HepG2 (cell line): ENCODE measurements around the gene NFE2L3. TPM values are rescaled to one million over a fixed set of nuclear protein-coding genes. Genes with fewer than 3 reads are reported as not detected.

Source experiments
- AGO2 ChIP-seq: fragments of 200-400 bp; formaldehyde crosslinking; optimal IDR thresholded peaks from 2 replicates; pipeline ENCODE3; 2017; ENCODE audit warnings: mild to moderate bottlenecking, low read depth, low read length, moderate library complexity
- ATF2 ChIP-seq: sonication (generic); formaldehyde crosslinking; IDR thresholded peaks from 2 replicates; pipeline ENCODE4 v1.4.0; 2020; ENCODE audit warnings: missing genetic modification reagents
- GABPB1 ChIP-seq: IDR thresholded peaks from 2 replicates; pipeline ENCODE4 v1.6.1; 2016; ENCODE audit warnings: mild to moderate bottlenecking, missing genetic modification reagents, moderate library complexity, missing compliant biosample characterization
- HES4 ChIP-seq: sonication (generic); formaldehyde crosslinking; IDR thresholded peaks from 2 replicates; pipeline ENCODE4 v1.9.0; 2021; ENCODE audit warnings: mild to moderate bottlenecking, missing genetic modification reagents, borderline replicate concordance
- KDM2A ChIP-seq: sonication (generic); formaldehyde crosslinking; IDR thresholded peaks from 2 replicates; pipeline ENCODE4 v1.4.0; 2020; ENCODE audit warnings: low read depth, missing genetic modification reagents, borderline replicate concordance
- MYC ChIP-seq: sonication (generic); formaldehyde crosslinking; IDR thresholded peaks from 2 replicates; pipeline ENCODE4 v1.9.0; 2021; ENCODE audit warnings: missing genetic modification reagents, borderline replicate concordance
- PHB2 ChIP-seq: fragments of 450-650 bp; IDR thresholded peaks from 2 replicates; pipeline ENCODE4 v1.6.1; 2018; ENCODE audit not compliant: partially characterized antibody
- RBFOX2 ChIP-seq: fragments of 200-400 bp; formaldehyde crosslinking; IDR thresholded peaks from 2 replicates; pipeline ENCODE4 v1.6.1; 2017; ENCODE audit warnings: low read depth, mild to moderate bottlenecking, low read length
- SAP130 ChIP-seq: IDR thresholded peaks from 2 replicates; pipeline ENCODE4 v1.6.1; 2016; ENCODE audit warnings: low read depth
- TOPORS ChIP-seq: sonication (generic); formaldehyde crosslinking; IDR thresholded peaks from 2 replicates; pipeline ENCODE4 v1.8.0; 2023; ENCODE audit warnings: mild to moderate bottlenecking, missing genetic modification reagents
- YY1 ChIP-seq: IDR thresholded peaks from 2 replicates; pipeline ENCODE4 v1.6.1; 2011; ENCODE audit warnings: low read length, low read depth, moderate library complexity, mild to moderate bottlenecking; ENCODE audit not compliant: insufficient read depth, insufficient replicate concordance
- ZNF281 ChIP-seq: sonication (generic); formaldehyde crosslinking; IDR thresholded peaks from 2 replicates; pipeline ENCODE4 v1.4.0; 2020; ENCODE audit warnings: missing genetic modification reagents, borderline replicate concordance
- ZNF562 ChIP-seq: sonication (generic); formaldehyde crosslinking; IDR thresholded peaks from 2 replicates; pipeline ENCODE4 v1.8.0; 2022; ENCODE audit warnings: missing genetic modification reagents, borderline replicate concordance
- ZNF670 ChIP-seq: sonication (generic); formaldehyde crosslinking; IDR thresholded peaks from 2 replicates; pipeline ENCODE4 v1.8.0; 2022; ENCODE audit warnings: mild to moderate bottlenecking, missing genetic modification reagents, borderline replicate concordance
- ZNF709 ChIP-seq: sonication (generic); formaldehyde crosslinking; IDR thresholded peaks from 2 replicates; pipeline ENCODE4 v1.5.0; 2020; ENCODE audit warnings: mild to moderate bottlenecking, missing genetic modification reagents
- ZNF773 ChIP-seq: sonication (generic); formaldehyde crosslinking; IDR thresholded peaks from 2 replicates; pipeline ENCODE4 v1.4.0; 2020; ENCODE audit warnings: missing genetic modification reagents, borderline replicate concordance
- ZNF878 ChIP-seq: sonication (generic); formaldehyde crosslinking; IDR thresholded peaks from 2 replicates; pipeline ENCODE4 v1.8.1; 2023; ENCODE audit warnings: mild to moderate bottlenecking, missing genetic modification reagents, moderate library complexity
- polyA plus RNA-seq, 8 experiments: library from polyadenylated mRNA; depleted of rRNA in 3 of 8; stranded (reverse) in 7 of 8; unstranded in 1 of 8; fragments of >200 nt; fragmentation: Illumina TruSeq in 4 of 8; extraction: Trizol in 4 of 8; gene quantifications; 2 replicates each; pipeline versions ENCODE4 v1.2.1 to v1.2.3, GENCODE V29; 2011 to 2016; ENCODE audit warnings: low read depth in 4 of 8, missing spikeins in 1 of 8, mixed read lengths in 1 of 8; ENCODE audit not compliant: insufficient read depth in 1 of 8
- total RNA-seq, 5 experiments: library from RNA; depleted of rRNA; stranded (reverse); fragments of >200 nt; fragmentation: Illumina TruSeq; extraction: Trizol; gene quantifications; 2 replicates each; pipeline ENCODE4 v1.2.3, GENCODE V29; 2016; ENCODE audit warnings: low read depth in 1 of 5
- TF ChIP-seq, protein P1 (sequence below): sonication (generic); formaldehyde crosslinking; IDR thresholded peaks from 2 replicates; pipeline ENCODE4 v1.5.1; 2020; ENCODE audit warnings: mild to moderate bottlenecking, missing genetic modification reagents, moderate library complexity

NFE2L3 gene
- total and polyA plus RNA-seq, 2 of the 13 experiments (the other 11 are each of a cell fraction or from before 2014, with no cell fraction given) = 11.4 to 19.4 TPM

DNA sequence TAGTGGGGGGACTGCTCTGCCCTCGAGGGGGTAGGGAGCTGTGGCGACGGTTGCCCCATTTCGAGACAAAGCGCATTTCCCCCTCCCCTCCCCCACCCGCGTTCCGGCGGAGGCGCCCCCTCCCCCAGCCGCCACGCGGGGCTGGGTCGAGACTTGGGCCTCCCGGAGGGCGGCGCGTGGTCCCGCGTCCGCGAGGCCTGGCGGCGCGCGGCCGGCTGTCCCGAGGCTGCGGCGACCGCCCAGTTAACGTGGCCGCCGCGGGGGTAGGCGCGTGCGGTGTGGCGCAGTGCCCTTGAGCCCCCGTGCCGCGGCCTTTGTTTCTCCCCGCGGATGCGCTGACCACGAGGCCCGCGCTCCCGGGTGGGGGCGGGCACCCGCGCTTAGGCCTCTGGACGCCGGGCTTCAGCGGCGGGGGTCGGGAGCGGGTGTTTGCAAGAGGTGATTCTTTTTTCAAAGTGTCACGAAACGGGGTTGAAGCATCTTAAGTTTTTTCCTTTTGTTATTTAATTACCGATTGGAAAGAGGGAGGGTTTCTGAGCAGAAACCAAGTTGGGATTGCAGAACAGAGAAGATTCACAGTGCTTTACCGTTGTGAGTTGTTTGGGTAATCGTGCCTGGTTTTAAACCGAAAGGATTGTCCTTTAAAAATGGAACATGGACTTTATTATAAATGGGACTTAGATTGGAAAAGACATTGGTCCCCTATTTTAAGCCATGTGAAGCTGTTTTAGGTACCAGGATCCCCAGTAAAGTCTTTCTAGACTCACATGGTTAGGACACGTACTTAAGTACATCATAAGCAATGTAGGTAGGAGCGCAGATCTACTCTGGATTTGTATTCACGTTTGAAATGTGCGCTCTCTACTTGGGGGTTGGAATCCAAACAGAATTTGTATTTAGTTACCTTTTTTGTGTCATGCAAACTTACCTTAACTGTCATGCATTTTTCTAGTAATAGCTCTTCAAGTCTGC is 50.3 kb downstream of the NFE2L3 start (continued):
- TF ChIP-seq MYC (CRISPR knock-in tag) (peak; percentile 56), ZNF670 (CRISPR knock-in tag) (peak; percentile 45; the same call in 1 of the 2 replicates), SAP130 (peak; percentile 30; the same call in 1 of the 2 replicates), ZNF773 (0 out of 2 replicates have a peak, but pooled peaks have one; percentile 32), ZNF878 (no peak), GABPB1 (CRISPR knock-in tag) (peak; percentile 3; the same call in 1 of the 2 replicates), ZNF709 (peak; percentile 0; the same call in 1 of the 2 replicates), ATF2 (CRISPR knock-in tag) (no peak), ZNF281 (CRISPR knock-in tag) (peak; percentile 78), ZNF562 (CRISPR knock-in tag) (no peak), KDM2A (no peak), AGO2 (peak; percentile 83), YY1 (peak; percentile 11), PHB2 (no peak), TOPORS (0 out of 2 replicates have a peak, but pooled peaks have one; percentile 20), RBFOX2 (peak; percentile 73), HES4 (peak; percentile 61; the same call in 1 of the 2 replicates)
- TF ChIP-seq, protein P1, sequence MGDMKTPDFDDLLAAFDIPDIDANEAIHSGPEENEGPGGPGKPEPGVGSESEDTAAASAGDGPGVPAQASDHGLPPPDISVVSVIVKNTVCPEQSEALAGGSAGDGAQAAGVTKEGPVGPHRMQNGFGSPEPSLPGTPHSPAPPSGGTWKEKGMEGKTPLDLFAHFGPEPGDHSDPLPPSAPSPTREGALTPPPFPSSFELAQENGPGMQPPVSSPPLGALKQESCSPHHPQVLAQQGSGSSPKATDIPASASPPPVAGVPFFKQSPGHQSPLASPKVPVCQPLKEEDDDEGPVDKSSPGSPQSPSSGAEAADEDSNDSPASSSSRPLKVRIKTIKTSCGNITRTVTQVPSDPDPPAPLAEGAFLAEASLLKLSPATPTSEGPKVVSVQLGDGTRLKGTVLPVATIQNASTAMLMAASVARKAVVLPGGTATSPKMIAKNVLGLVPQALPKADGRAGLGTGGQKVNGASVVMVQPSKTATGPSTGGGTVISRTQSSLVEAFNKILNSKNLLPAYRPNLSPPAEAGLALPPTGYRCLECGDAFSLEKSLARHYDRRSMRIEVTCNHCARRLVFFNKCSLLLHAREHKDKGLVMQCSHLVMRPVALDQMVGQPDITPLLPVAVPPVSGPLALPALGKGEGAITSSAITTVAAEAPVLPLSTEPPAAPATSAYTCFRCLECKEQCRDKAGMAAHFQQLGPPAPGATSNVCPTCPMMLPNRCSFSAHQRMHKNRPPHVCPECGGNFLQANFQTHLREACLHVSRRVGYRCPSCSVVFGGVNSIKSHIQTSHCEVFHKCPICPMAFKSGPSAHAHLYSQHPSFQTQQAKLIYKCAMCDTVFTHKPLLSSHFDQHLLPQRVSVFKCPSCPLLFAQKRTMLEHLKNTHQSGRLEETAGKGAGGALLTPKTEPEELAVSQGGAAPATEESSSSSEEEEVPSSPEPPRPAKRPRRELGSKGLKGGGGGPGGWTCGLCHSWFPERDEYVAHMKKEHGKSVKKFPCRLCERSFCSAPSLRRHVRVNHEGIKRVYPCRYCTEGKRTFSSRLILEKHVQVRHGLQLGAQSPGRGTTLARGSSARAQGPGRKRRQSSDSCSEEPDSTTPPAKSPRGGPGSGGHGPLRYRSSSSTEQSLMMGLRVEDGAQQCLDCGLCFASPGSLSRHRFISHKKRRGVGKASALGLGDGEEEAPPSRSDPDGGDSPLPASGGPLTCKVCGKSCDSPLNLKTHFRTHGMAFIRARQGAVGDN (CRISPR knock-in tag) = peak; percentile 35; the same call in 1 of the 2 replicates
